ENCODE data around the gene CD2AP. TPM values are rescaled to one million over a fixed set of nuclear protein-coding genes. Genes with fewer than 3 reads are reported as not detected.

The CD2AP gene
- total and polyA plus RNA-seq, 2 experiments from 2014 or later = 13.2 to 22.8 TPM

DNA sequence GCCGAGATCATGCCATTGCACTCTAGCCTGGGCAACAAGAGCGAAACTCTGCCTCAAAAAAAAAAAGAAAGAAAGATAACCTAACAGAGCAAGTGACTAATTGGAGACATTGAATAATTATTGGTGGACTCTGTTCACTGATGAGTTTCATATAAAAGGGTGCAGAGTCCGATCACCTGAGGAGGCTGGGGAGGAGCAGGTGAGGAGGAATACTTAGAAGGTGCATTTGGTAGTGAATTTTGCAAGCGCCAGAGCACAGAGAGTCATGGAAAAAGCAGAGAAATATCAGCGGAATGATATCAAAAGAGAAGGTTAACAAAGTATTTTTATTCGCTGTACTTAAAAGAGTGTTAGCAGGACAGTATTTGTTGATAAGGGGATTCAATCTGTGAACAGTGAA, 44.4 kb downstream of the CD2AP start:
- Histone ChIP-seq H2AFZ (no peak overlapping the region), H3K9ac (no peak overlapping the region), H3K4me2 (ENCODE audit: unreplicated experiment) (no peak overlapping the region), H3K9me3 (ENCODE audit: low read depth) (no peaks in the 10 kb centered on the region), H3K36me3 (ENCODE audit: low read depth) (no peaks in the 10 kb centered on the region), H3K27ac (no peak overlapping the region), H3F3A (ENCODE audit: insufficient read depth) (no peaks in the 10 kb centered on the region), H3K79me2 (ENCODE audit: insufficient read depth) (peaks cover 94% of the 10 kb centered on the region), H3K9me2 (ENCODE audit: insufficient read depth) (no peaks in the 10 kb centered on the region), H4K20me1 (ENCODE audit: insufficient read depth) (peaks cover 5% of the 10 kb centered on the region; the same call in 1 of the 2 replicates), H3K4me3 (no peak overlapping the region), H3K27me3 (replicated peaks; ENCODE audit: insufficient read depth) (no peaks in the 10 kb centered on the region), H3K4me1 (ENCODE audit: insufficient read depth) (peaks cover 14% of the 10 kb centered on the region)
- WGBS, 2 experiments (ENCODE audit: low coverage in 1 of 2, low lambda C conversion rate in 2 of 2, missing lambda C conversion rate in 2 of 2) = 98 to 99% methylated on average over 6 of the region's 6 CpGs
- DNase-seq = no peak
- in situ Hi-C loops (cut with MboI) = no loop called here
- TF ChIP-seq EZH2 (IDR thresholded peaks at IDR 0.05; ENCODE audit: insufficient read depth, poor library complexity, severe bottlenecking) (no peak), EZH2phosphoT487 (IDR thresholded peaks at IDR 0.05; ENCODE audit: insufficient read depth, low read depth) (no peak)

DNA sequence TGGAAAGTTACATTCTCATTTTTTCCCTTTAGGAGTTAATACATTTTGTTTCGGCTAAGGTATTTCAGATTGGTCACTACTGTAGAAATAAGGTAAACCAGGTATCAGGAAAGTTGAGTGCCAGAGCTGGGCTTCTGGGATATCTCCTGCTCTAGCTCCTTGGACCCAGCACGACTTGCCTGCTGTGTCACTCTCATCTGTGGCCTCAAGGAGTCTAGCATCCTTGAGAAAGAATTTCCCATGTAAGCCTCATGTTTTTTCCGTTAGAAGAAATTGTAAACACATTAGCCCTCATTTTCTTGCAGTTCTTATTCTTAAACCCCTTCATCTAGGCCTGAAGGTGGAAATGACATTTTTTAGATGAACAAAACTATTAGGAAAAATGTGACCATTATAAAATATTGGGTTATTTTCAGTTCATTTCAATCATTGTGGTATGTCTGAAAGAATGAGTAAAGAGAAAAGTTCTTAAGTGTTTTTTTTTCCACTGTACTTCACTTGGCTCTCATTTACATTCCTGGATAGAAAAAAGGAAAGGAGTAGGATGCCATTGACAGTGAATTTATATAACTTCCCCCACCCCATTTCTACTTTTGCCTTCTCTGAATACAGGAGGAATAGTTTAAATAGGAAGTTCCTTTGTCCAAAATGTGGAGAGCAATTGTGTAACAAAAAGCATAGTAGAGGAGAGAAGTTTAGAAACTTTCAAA, 46.7 kb downstream of the CD2AP start:
- no peak overlapping the region for H3K27ac ChIP-seq
- no peaks in the 10 kb centered on the region for H3K9me2 ChIP-seq (ENCODE audit: insufficient read depth)
- TF ChIP-seq EZH2 (IDR thresholded peaks at IDR 0.05; ENCODE audit: insufficient read depth, poor library complexity, severe bottlenecking) (no peak), EZH2phosphoT487 (IDR thresholded peaks at IDR 0.05; ENCODE audit: insufficient read depth, low read depth) (no peak)
- in situ Hi-C loops (cut with MboI) = no loop called here
- no peak overlapping the region for H3K4me3 ChIP-seq
- H3K9ac ChIP-seq = no peak overlapping the region
- DNase-seq = peak; percentile 29
- H3K79me2 ChIP-seq (ENCODE audit: insufficient read depth) = peaks cover 94% of the 10 kb centered on the region
- 78% methylated on average over 3 of the region's 3 CpGs for WGBS, 2 experiments (ENCODE audit: low coverage in 1 of 2, low lambda C conversion rate in 2 of 2, missing lambda C conversion rate in 2 of 2)
- H3K9me3 ChIP-seq (ENCODE audit: low read depth) = no peaks in the 10 kb centered on the region
- no peaks in the 10 kb centered on the region for H3F3A ChIP-seq (ENCODE audit: insufficient read depth)
- H2AFZ ChIP-seq = no peak overlapping the region
- no peaks in the 10 kb centered on the region for H3K27me3 ChIP-seq (replicated peaks; ENCODE audit: insufficient read depth)
- H3K4me1 ChIP-seq (ENCODE audit: insufficient read depth) = peaks cover 14% of the 10 kb centered on the region
- peaks cover 5% of the 10 kb centered on the region; the same call in 1 of the 2 replicates for H4K20me1 ChIP-seq (ENCODE audit: insufficient read depth)
- H3K4me2 ChIP-seq (ENCODE audit: unreplicated experiment) = no peak overlapping the region
- no peaks in the 10 kb centered on the region for H3K36me3 ChIP-seq (ENCODE audit: low read depth)

DNA sequence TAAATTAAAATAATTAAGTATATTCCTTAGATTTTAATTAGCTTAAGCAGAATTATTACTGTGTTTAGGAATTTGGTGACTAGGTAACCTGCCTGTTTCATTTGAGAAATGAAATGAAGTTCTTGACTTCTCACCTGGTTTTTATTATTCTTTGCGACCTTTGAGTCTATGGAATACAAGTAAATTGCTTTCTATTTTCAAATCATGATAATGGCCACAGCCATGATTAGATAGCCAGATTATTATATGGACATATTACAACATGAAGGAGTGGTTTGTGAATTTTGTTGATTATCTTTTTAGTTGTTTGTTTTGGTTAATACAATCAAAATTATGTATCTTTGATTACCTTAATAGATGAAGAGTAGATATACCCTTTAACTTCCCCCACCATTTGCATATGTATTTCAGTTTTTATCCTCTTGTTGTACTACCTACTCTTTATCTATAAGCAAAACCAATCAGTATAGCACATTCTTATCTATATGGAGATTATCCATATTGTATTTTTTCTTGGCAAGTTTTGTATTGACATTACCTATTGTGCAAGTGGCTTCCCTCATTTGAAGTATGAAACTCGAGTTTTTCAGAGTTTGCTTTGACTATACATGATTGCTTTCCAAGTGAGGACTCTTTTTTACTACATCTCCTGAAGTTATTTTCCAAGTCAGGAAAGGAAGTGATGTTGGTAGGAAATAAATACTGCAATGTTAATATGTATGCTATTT, 47.9 kb downstream of the CD2AP start:
- Histone ChIP-seq H3K9me3 (ENCODE audit: low read depth) (no peaks in the 10 kb centered on the region), H3K79me2 (ENCODE audit: insufficient read depth) (peaks cover 94% of the 10 kb centered on the region), H3K36me3 (ENCODE audit: low read depth) (no peaks in the 10 kb centered on the region), H3K4me3 (no peak overlapping the region), H3K27ac (no peak overlapping the region), H2AFZ (no peak overlapping the region), H3K9me2 (ENCODE audit: insufficient read depth) (no peaks in the 10 kb centered on the region), H3K4me1 (ENCODE audit: insufficient read depth) (peaks cover 14% of the 10 kb centered on the region), H3K9ac (no peak overlapping the region), H4K20me1 (ENCODE audit: insufficient read depth) (peaks cover 5% of the 10 kb centered on the region; the same call in 1 of the 2 replicates), H3K27me3 (replicated peaks; ENCODE audit: insufficient read depth) (no peaks in the 10 kb centered on the region), H3F3A (ENCODE audit: insufficient read depth) (no peaks in the 10 kb centered on the region), H3K4me2 (ENCODE audit: unreplicated experiment) (no peak overlapping the region)
- DNase-seq = no peak
- WGBS, 2 experiments (ENCODE audit: low coverage in 1 of 2, low lambda C conversion rate in 2 of 2, missing lambda C conversion rate in 2 of 2) = 97 to 99% methylated on average over 2 of the region's 2 CpGs
- in situ Hi-C loops (cut with MboI) = no loop called here
- no peak for TF ChIP-seq EZH2phosphoT487 (IDR thresholded peaks at IDR 0.05; ENCODE audit: insufficient read depth, low read depth)
- no peak for TF ChIP-seq EZH2 (IDR thresholded peaks at IDR 0.05; ENCODE audit: insufficient read depth, poor library complexity, severe bottlenecking)

- Histone ChIP-seq H3K4me2 (ENCODE audit: unreplicated experiment) (no peak overlapping the region), H3K9me3 (ENCODE audit: low read depth) (no peaks in the 10 kb centered on the region), H3F3A (ENCODE audit: insufficient read depth) (no peaks in the 10 kb centered on the region), H3K36me3 (ENCODE audit: low read depth) (no peaks in the 10 kb centered on the region), H3K27ac (no peak overlapping the region), H3K79me2 (ENCODE audit: insufficient read depth) (peaks cover 93% of the 10 kb centered on the region), H3K9me2 (ENCODE audit: insufficient read depth) (no peaks in the 10 kb centered on the region), H2AFZ (no peak overlapping the region), H3K9ac (no peak overlapping the region), H3K27me3 (replicated peaks; ENCODE audit: insufficient read depth) (no peaks in the 10 kb centered on the region), H4K20me1 (ENCODE audit: insufficient read depth) (peaks cover 5% of the 10 kb centered on the region; the same call in 1 of the 2 replicates), H3K4me3 (no peak overlapping the region), H3K4me1 (ENCODE audit: insufficient read depth) (peaks cover 14% of the 10 kb centered on the region)
- DNase-seq = no peak
- in situ Hi-C loops (cut with MboI) = no loop called here
- TF ChIP-seq EZH2 (IDR thresholded peaks at IDR 0.05; ENCODE audit: insufficient read depth, poor library complexity, severe bottlenecking) (no peak), EZH2phosphoT487 (IDR thresholded peaks at IDR 0.05; ENCODE audit: insufficient read depth, low read depth) (no peak)
Measured at GRCh38 chr6:47527274-47527673, 49.7 kb downstream of the CD2AP start.
